Measurements from ENCODE around the gene CPNE5.
"Not testable (repeated sequence)": the region's sequence is repeated elsewhere in the genome, so short reads cannot be mapped to it uniquely, and the experiment has no call there.

Gene CPNE5

DNA sequence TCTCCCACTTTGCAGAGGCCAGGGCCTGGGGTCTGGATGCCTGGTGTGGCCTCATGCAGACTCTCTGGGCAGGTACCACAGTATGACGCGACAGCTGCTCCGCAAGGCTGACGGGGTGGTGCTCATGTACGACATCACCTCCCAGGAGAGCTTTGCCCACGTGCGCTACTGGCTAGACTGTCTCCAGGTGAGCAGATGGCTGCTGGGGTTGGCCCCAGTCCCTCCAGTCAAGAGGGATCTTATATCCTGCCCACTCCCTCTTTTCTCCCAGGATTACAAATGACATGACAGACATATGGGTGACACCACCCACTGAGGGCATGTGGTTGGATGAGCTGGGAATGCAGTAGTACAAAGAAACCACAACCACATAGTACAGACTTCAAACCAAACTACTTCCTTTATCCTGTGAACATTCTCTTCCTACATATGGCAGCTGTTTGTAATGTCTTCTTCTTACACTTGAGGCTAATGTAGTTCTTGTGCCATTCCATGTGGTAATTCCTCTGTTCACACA, 111.7 kb downstream of the CPNE5 start:
- TF ChIP-seq GABPA (IDR thresholded peaks at IDR 0.05; ENCODE audit: low read depth) (0 out of 2 replicates have a peak, but pooled peaks have one; percentile 21), SPI1 (IDR thresholded peaks at IDR 0.05; ENCODE audit: borderline replicate concordance, low read depth) (peak; percentile 16; the same call in 1 of the 2 replicates), POLR2AphosphoS5 (IDR thresholded peaks at IDR 0.05; ENCODE audit: low read depth) (peak; percentile 69)
- TF ChIP-seq, protein P1, sequence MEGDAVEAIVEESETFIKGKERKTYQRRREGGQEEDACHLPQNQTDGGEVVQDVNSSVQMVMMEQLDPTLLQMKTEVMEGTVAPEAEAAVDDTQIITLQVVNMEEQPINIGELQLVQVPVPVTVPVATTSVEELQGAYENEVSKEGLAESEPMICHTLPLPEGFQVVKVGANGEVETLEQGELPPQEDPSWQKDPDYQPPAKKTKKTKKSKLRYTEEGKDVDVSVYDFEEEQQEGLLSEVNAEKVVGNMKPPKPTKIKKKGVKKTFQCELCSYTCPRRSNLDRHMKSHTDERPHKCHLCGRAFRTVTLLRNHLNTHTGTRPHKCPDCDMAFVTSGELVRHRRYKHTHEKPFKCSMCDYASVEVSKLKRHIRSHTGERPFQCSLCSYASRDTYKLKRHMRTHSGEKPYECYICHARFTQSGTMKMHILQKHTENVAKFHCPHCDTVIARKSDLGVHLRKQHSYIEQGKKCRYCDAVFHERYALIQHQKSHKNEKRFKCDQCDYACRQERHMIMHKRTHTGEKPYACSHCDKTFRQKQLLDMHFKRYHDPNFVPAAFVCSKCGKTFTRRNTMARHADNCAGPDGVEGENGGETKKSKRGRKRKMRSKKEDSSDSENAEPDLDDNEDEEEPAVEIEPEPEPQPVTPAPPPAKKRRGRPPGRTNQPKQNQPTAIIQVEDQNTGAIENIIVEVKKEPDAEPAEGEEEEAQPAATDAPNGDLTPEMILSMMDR (IDR thresholded peaks at IDR 0.05; ENCODE audit: insufficient read depth, low read length), result no peak
- TF ChIP-seq, protein P2, sequence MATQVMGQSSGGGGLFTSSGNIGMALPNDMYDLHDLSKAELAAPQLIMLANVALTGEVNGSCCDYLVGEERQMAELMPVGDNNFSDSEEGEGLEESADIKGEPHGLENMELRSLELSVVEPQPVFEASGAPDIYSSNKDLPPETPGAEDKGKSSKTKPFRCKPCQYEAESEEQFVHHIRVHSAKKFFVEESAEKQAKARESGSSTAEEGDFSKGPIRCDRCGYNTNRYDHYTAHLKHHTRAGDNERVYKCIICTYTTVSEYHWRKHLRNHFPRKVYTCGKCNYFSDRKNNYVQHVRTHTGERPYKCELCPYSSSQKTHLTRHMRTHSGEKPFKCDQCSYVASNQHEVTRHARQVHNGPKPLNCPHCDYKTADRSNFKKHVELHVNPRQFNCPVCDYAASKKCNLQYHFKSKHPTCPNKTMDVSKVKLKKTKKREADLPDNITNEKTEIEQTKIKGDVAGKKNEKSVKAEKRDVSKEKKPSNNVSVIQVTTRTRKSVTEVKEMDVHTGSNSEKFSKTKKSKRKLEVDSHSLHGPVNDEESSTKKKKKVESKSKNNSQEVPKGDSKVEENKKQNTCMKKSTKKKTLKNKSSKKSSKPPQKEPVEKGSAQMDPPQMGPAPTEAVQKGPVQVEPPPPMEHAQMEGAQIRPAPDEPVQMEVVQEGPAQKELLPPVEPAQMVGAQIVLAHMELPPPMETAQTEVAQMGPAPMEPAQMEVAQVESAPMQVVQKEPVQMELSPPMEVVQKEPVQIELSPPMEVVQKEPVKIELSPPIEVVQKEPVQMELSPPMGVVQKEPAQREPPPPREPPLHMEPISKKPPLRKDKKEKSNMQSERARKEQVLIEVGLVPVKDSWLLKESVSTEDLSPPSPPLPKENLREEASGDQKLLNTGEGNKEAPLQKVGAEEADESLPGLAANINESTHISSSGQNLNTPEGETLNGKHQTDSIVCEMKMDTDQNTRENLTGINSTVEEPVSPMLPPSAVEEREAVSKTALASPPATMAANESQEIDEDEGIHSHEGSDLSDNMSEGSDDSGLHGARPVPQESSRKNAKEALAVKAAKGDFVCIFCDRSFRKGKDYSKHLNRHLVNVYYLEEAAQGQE (IDR thresholded peaks at IDR 0.05; ENCODE audit: insufficient replicate concordance, low read depth), result no peak
- Histone ChIP-seq H3K27ac (replicated peaks) (no peak overlapping the region), H3K27me3 (ENCODE audit: insufficient read depth, poor library complexity, severe bottlenecking) (no peaks in the 10 kb centered on the region), H3K4me3 (replicated peaks; ENCODE audit: insufficient read depth, low read length) (no peak overlapping the region)
- DNase-seq (ENCODE audit: low read depth in 1 of 2, low spot score in 1 of 2), result peak; percentile 74 to 76

DNA sequence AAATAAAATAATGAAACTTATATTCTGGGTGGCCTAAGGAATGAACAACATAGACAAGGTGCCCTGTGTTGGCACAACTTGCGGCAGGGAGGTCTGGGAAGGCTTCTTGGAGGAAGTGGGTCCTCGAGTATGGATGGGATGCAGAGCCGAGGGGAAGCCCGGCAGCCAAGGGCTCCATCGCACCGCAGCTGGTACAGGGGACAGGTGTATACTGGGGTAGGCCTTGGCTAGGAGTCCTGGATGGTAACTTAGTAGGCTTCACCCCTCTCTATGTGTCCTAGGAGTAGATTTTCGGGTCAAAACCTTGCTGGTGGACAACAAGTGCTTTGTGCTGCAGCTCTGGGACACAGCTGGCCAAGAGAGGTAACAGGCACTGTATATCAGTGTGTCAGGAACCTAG, 113.7 kb downstream of the CPNE5 start:
- no peak overlapping the region for H3K27ac ChIP-seq (replicated peaks)
- H3K4me3 ChIP-seq (replicated peaks; ENCODE audit: insufficient read depth, low read length), result no peak overlapping the region
- no peak for TF ChIP-seq GABPA (IDR thresholded peaks at IDR 0.05; ENCODE audit: low read depth)
- no peak for TF ChIP-seq SPI1 (IDR thresholded peaks at IDR 0.05; ENCODE audit: borderline replicate concordance, low read depth)
- TF ChIP-seq, protein P2 (IDR thresholded peaks at IDR 0.05; ENCODE audit: insufficient replicate concordance, low read depth), result no peak
- TF ChIP-seq POLR2AphosphoS5 (IDR thresholded peaks at IDR 0.05; ENCODE audit: low read depth), result no peak
- TF ChIP-seq, protein P1 (IDR thresholded peaks at IDR 0.05; ENCODE audit: insufficient read depth, low read length), result no peak
- no peak for DNase-seq (ENCODE audit: low read depth in 1 of 2, low spot score in 1 of 2)
- no peaks in the 10 kb centered on the region for H3K27me3 ChIP-seq (ENCODE audit: insufficient read depth, poor library complexity, severe bottlenecking)

DNA sequence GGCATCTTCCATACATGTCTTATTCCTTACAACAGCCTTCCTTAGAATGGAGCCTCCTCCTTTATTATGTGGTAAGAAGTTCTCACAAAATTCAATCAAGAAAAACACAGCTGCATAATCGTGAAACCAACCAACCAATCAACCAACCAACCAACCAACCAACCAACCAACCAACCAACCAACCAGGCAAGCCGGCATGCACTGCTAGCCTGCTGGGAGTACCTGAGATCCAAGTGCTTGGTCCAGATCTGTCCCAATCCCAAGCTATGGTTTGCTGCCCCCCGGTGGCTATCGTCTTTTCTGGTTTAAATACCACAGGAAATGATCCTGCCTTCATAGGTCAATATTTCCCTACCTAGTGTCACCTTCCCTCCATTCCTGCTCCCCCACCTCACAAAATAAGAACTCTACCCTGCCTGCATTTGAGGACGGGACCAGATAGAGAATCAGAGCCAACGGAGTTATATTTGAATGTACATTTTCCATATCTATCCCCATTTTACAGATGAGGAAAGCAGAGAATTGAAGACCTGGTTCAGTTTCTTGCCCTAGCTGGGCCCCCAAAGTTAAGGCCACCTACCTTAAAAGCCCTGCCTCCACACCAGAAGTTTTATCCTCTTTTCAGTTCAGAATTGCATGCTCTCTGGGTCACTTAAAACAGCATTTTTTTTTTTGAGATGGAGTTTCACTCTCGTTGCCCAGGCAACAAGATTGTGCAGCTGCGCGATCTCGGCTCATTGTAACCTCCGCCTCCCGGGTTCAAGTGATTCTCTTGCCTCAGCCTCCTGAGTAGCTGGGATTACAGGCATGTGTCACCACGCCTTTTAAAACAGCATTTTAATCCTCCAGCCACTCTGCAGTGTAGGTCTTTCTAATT, 114.5 kb downstream of the CPNE5 start:
- TF ChIP-seq, protein P1 (IDR thresholded peaks at IDR 0.05; ENCODE audit: insufficient read depth, low read length), result peak; percentile 13
- no peak for TF ChIP-seq GABPA (IDR thresholded peaks at IDR 0.05; ENCODE audit: low read depth)
- Histone ChIP-seq H3K4me3 (replicated peaks; ENCODE audit: insufficient read depth, low read length) (no peak overlapping the region), H3K27ac (replicated peaks) (no peak overlapping the region), H3K27me3 (ENCODE audit: insufficient read depth, poor library complexity, severe bottlenecking) (no peaks in the 10 kb centered on the region)
- peak in 1 of 2 experiments; percentile 55 for DNase-seq (ENCODE audit: low read depth in 1 of 2, low spot score in 1 of 2)

DNA sequence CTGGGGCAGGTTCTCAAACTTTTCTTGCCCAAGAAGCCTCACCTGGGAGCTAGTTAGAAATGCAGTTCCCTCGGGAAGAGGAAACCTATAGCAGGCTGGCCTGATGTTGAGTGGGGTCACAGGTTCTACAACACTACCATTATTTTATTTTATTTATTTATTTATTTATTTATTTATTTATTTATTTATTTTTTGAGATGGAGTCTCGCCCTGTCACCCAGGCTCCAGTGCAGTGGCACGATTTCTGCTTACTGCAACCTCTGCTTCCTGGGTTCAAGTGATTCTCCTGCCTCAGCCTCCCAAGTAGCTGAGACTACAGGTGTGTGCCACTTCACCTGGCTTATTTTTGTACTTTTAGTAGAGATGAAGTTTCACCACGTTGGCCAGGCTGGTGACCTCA, 115.3 kb downstream of the CPNE5 start:
- not testable (repeated sequence) for H3K27me3 ChIP-seq (ENCODE audit: insufficient read depth, poor library complexity, severe bottlenecking); H3K4me3 ChIP-seq (replicated peaks; ENCODE audit: insufficient read depth, low read length); H3K27ac ChIP-seq (replicated peaks); DNase-seq (ENCODE audit: low read depth in 1 of 2, low spot score in 1 of 2)
